ENCODE measurements around the gene ADRA2C. TPM values are rescaled to one million over a fixed set of nuclear protein-coding genes. Genes with fewer than 3 reads are reported as not detected.

The ADRA2C gene
- total RNA-seq, 1 experiment from 2014 or later: 8.6 TPM

DNA sequence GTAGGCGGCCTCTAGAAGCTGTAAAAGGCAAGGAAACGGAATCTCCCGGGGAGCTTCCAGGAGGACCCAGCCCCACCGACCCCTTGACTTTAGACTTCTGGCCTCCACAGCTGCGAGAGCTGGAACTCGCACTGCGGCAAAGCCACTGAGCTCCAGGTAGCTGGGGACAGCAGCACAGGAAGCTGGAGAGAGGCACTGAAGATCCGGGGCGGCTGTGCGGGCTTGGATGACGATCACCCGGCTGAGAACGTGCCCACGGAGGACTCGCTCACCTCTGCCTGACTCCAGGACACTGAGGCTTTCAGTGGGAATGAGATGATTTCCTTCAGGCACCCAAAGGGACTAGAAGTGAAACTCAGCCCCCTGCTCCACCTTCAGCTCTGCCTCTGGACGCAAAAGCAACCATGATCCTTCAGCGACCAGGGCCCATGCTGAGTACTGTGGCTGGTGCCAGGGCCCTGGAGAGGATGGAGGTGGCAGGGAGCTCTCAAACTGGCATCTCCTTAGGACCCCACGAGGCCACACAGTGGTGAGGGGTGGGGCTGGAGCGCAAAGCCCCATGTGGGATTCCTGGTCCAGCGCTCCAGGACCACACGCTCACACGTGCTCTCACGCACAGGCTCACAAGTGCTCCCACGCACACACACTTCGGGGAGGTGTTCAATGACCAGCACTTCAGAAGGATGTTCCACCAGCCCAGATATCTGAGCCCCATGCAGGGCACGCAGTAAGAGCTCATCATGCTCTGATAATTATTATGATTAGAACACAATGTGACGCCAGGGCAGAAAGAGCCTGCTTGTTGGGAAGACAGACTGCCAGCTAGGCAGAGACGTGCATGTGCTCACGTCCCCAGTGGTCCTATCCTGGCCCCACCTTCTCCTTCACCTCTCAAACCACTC is 47.2 kb downstream of the ADRA2C start:
- no peak overlapping the region for H3T11ph ChIP-seq (ENCODE audit: low read length)
- H3K56ac ChIP-seq (ENCODE audit: insufficient read length, low read depth, low read length): no peak overlapping the region
- no peak overlapping the region for H3K27ac ChIP-seq (ENCODE audit: insufficient read length, low read depth, low read length)
- no peak overlapping the region for H2BK20ac ChIP-seq (ENCODE audit: low read depth, low read length, poor library complexity, severe bottlenecking)
- H2BK120ac ChIP-seq (ENCODE audit: low read depth, low read length, poor library complexity, severe bottlenecking): no peak overlapping the region
- no peak overlapping the region for H4K91ac ChIP-seq (ENCODE audit: insufficient read length, low read depth, low read length)
- no peak overlapping the region for H2BK5ac ChIP-seq (ENCODE audit: insufficient read length, low read length)
- no peaks in the 10 kb centered on the region for H3K9me3 ChIP-seq (ENCODE audit: control insufficient read depth, low read depth, low read length)
- H3K4ac ChIP-seq (ENCODE audit: low read depth, low read length): no peak overlapping the region
- Mint-ChIP-seq H3K36me3 (ENCODE audit: insufficient read depth in 1 of 3, low read depth in 3 of 3) (peaks cover 0 to 2% (median 0%) of the 10 kb centered on the region in 3 experiments; a peak in 1 of 7 replicates), H3K4me1 (peaks cover 10 to 12% of the 10 kb centered on the region in 2 experiments), H3K4me3 (no peak overlapping the region), H3K27me3 (ENCODE audit: low read depth) (peaks cover 24% of the 10 kb centered on the region), H3K9me3 (peaks cover 4 to 5% of the 10 kb centered on the region in 2 experiments), H3K27ac (no peak overlapping the region)
- TF ChIP-seq, protein P1, sequence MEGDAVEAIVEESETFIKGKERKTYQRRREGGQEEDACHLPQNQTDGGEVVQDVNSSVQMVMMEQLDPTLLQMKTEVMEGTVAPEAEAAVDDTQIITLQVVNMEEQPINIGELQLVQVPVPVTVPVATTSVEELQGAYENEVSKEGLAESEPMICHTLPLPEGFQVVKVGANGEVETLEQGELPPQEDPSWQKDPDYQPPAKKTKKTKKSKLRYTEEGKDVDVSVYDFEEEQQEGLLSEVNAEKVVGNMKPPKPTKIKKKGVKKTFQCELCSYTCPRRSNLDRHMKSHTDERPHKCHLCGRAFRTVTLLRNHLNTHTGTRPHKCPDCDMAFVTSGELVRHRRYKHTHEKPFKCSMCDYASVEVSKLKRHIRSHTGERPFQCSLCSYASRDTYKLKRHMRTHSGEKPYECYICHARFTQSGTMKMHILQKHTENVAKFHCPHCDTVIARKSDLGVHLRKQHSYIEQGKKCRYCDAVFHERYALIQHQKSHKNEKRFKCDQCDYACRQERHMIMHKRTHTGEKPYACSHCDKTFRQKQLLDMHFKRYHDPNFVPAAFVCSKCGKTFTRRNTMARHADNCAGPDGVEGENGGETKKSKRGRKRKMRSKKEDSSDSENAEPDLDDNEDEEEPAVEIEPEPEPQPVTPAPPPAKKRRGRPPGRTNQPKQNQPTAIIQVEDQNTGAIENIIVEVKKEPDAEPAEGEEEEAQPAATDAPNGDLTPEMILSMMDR (conservative IDR thresholded peaks at IDR 0.05): no peak
- H3K79me2 ChIP-seq (ENCODE audit: insufficient read depth, low read length): no peaks in the 10 kb centered on the region
- H2AFZ ChIP-seq (ENCODE audit: low read length): no peak overlapping the region
- H3K4me2 ChIP-seq (ENCODE audit: insufficient read depth, insufficient read length, low read length): no peak overlapping the region
- H3K27me3 ChIP-seq (ENCODE audit: insufficient read depth, low read length): no peaks in the 10 kb centered on the region
- no peaks in the 10 kb centered on the region for H3K23me2 ChIP-seq (ENCODE audit: insufficient read length, low read depth, low read length, poor library complexity, severe bottlenecking)
- H3K23ac ChIP-seq (ENCODE audit: insufficient read length, low read depth, low read length): no peak overlapping the region
- H2BK15ac ChIP-seq (ENCODE audit: low read depth, low read length): no peak overlapping the region
- H4K5ac ChIP-seq (ENCODE audit: insufficient read length, low read depth, low read length): no peak overlapping the region
- no peak overlapping the region for H3K14ac ChIP-seq (ENCODE audit: insufficient read depth, low read length)
- DNase-seq: no peak
- no peak overlapping the region for H3K18ac ChIP-seq (ENCODE audit: insufficient read length, low read depth, low read length)
- H3K9ac ChIP-seq (ENCODE audit: extremely low read depth, insufficient read length, low read length): no peak overlapping the region
- H3K79me1 ChIP-seq (ENCODE audit: insufficient read depth, low read depth, low read length, poor library complexity, severe bottlenecking): no peaks in the 10 kb centered on the region
- H4K20me1 ChIP-seq (ENCODE audit: control insufficient read depth, insufficient read depth, insufficient read length): no peaks in the 10 kb centered on the region
- no peak overlapping the region for H2BK12ac ChIP-seq (ENCODE audit: insufficient read length, low read depth, low read length)
- no peak overlapping the region for H2AK5ac ChIP-seq (ENCODE audit: insufficient read length, low read length)
- no CpG with 5 or more reads among the region's 29 CpGs for WGBS (ENCODE audit: extremely low coverage, insufficient read length, low lambda C conversion rate)
- no peaks in the 10 kb centered on the region for H3K4me1 ChIP-seq (ENCODE audit: insufficient read depth, low read length)
- H4K8ac ChIP-seq (replicated peaks; ENCODE audit: insufficient read length, low read depth, low read length): no peak overlapping the region

All from H9 (cell line).